Natural killer cell (primary cell): ENCODE data around the gene ANKRD31. TPM values are rescaled to one million over a fixed set of nuclear protein-coding genes. Genes with fewer than 3 reads are reported as not detected.
"Not testable (repeated sequence)": the region's sequence is repeated elsewhere in the genome, so short reads cannot be mapped to it uniquely, and the experiment has no call there.

ENCODE experiments used
- ATAC-seq, 3 donors: fragments of 150-1000 bp in 2 of 3; fragments of 200-7000 bp in 1 of 3; cut with Tn5 transposase; 1 replicate in 1 of 3; 2 replicates in 2 of 3; pipeline ENCODE4 v1.10.0; 2021; ENCODE audit warnings: mild to moderate bottlenecking in 2 of 3, moderate library complexity in 2 of 3
- DNase-seq, 2 donors: peaks; one replicate each; pipeline versions ENCODE4 v3.0.0 to v3.0.0-alpha.2; 2013 to 2021; ENCODE audit warnings: mixed read lengths in 1 of 2
- H3K27ac ChIP-seq: one replicate; pipeline ENCODE4 v1.5.1; 2013; ENCODE audit warnings: mild to moderate bottlenecking, low read length
- H3K27me3 ChIP-seq: one replicate; pipeline ENCODE4 v1.6.1; 2013; ENCODE audit warnings: low read length; ENCODE audit not compliant: control insufficient read depth, insufficient read depth
- H3K36me3 ChIP-seq: one replicate; pipeline ENCODE4 v1.6.1; 2013; ENCODE audit warnings: low read length; ENCODE audit not compliant: control insufficient read depth, insufficient read depth
- H3K4me1 ChIP-seq: one replicate; pipeline ENCODE4 v1.6.1; 2013; ENCODE audit warnings: low read length; ENCODE audit not compliant: control insufficient read depth, insufficient read depth
- H3K4me3 ChIP-seq: one replicate; pipeline ENCODE4 v1.5.1; 2013; ENCODE audit warnings: low read length
- H3K9me3 ChIP-seq: one replicate; pipeline ENCODE4 v1.6.1; 2013; ENCODE audit warnings: low read length; ENCODE audit not compliant: control insufficient read depth, insufficient read depth
- H3K27ac Mint-ChIP-seq, 2 donors: one replicate each; pipeline ENCODE4 v1.8.0; 2022; ENCODE audit warnings: mild to moderate bottlenecking in 2 of 2, mixed read lengths in 2 of 2, moderate library complexity in 1 of 2
- H3K27me3 Mint-ChIP-seq, 2 donors: one replicate each; pipeline ENCODE4 v1.8.0; 2022; ENCODE audit warnings: low read depth in 2 of 2, mixed read lengths in 2 of 2
- H3K36me3 Mint-ChIP-seq: one replicate; pipeline ENCODE4 v1.8.0; 2022; ENCODE audit warnings: mixed read lengths
- H3K4me1 Mint-ChIP-seq, 2 donors: one replicate each; pipeline ENCODE4 v1.8.0; 2022; ENCODE audit warnings: mixed read lengths in 2 of 2
- H3K4me3 Mint-ChIP-seq: one replicate; pipeline ENCODE4 v1.8.0; 2022; ENCODE audit warnings: mild to moderate bottlenecking, moderate library complexity, mixed read lengths
- H3K9me3 Mint-ChIP-seq, 2 donors: one replicate each; pipeline ENCODE4 v1.8.0; 2022; ENCODE audit warnings: mixed read lengths in 2 of 2
- WGBS: methylation state at CpG from one replicate; pipeline ENCODE4 v1.1.7; 2013; ENCODE audit warnings: missing lambda C conversion rate; ENCODE audit not compliant: insufficient coverage; 5-methylcytosine and 5-hydroxymethylcytosine counted together
- intact Hi-C: fragments of 100-400 bp; cut with micrococcal nuclease; formaldehyde crosslinking; loops from one replicate; pipeline ENCODE4 v1.14.2; 2022
- total RNA-seq, 4 donors: library from RNA; stranded (reverse); fragments of 120-200 nt in 1 of 4; gene quantifications; one replicate each; pipeline versions ENCODE4 v1.2.3 to v1.2.4, GENCODE V29; 2013 to 2022
- TF ChIP-seq, protein P1 (sequence below): fragments of 200-600 bp; IDR thresholded peaks from one replicate; pipeline ENCODE4 v1.8.0; 2022; ENCODE audit warnings: antibody characterized with exemption

Gene ANKRD31
- total RNA-seq, 3 donors from 2014 or later (not counting 1 experiment from before 2014, with no cell fraction given), result 0.09 to 0.15 (median 0.12) TPM

- H3K4me1 Mint-ChIP-seq, result no peaks in the 10 kb centered on the region
- TF ChIP-seq, protein P1, sequence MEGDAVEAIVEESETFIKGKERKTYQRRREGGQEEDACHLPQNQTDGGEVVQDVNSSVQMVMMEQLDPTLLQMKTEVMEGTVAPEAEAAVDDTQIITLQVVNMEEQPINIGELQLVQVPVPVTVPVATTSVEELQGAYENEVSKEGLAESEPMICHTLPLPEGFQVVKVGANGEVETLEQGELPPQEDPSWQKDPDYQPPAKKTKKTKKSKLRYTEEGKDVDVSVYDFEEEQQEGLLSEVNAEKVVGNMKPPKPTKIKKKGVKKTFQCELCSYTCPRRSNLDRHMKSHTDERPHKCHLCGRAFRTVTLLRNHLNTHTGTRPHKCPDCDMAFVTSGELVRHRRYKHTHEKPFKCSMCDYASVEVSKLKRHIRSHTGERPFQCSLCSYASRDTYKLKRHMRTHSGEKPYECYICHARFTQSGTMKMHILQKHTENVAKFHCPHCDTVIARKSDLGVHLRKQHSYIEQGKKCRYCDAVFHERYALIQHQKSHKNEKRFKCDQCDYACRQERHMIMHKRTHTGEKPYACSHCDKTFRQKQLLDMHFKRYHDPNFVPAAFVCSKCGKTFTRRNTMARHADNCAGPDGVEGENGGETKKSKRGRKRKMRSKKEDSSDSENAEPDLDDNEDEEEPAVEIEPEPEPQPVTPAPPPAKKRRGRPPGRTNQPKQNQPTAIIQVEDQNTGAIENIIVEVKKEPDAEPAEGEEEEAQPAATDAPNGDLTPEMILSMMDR, result no peak
- H3K4me3 Mint-ChIP-seq, result no peak overlapping the region
- intact Hi-C loops, result no loop called here
- Histone ChIP-seq H3K27me3 (no peaks in the 10 kb centered on the region), H3K4me1 (no peaks in the 10 kb centered on the region), H3K9me3 (no peaks in the 10 kb centered on the region), H3K4me3 (no peak overlapping the region), H3K27ac (no peak overlapping the region), H3K36me3 (no peaks in the 10 kb centered on the region)
- H3K27me3 Mint-ChIP-seq, result peaks cover 12 to 18% of the 10 kb centered on the region in 2 donors
- WGBS, result 64% methylated on average over 1 of the region's 1 CpG
- ATAC-seq (no peak), DNase-seq (no peak)
- H3K36me3 Mint-ChIP-seq, result no peaks in the 10 kb centered on the region
- no peaks in the 10 kb centered on the region for H3K9me3 Mint-ChIP-seq
- H3K27ac Mint-ChIP-seq, result no peak overlapping the region
Observed at GRCh38 chr5:75275147-75275546, 38.5 kb upstream of the ANKRD31 start.

DNA sequence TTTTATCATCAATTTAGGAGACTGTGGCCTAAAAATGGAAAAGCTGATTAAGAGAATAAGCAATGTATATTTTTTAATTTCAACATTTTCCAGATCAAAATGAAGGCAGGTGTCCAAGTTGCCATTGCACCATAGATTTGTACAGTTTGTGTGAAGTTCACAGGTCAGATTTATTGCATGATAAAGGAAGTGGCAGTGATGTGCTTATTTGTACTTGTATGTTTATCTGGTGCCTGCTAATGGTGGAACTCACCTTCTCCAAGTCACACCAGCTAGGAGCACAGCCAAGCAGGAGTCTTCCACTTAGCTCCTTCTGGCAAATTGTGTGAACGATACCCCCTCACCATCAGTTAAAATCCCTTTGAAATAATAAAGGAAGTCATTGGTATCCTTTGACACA lies 37.8 kb upstream of the ANKRD31 start:
- no peak for DNase-seq
- no peaks in the 10 kb centered on the region for H3K36me3 Mint-ChIP-seq
- Histone ChIP-seq H3K4me3 (no peak overlapping the region), H3K36me3 (no peaks in the 10 kb centered on the region), H3K27ac (no peak overlapping the region), H3K27me3 (no peaks in the 10 kb centered on the region), H3K9me3 (no peaks in the 10 kb centered on the region), H3K4me1 (no peaks in the 10 kb centered on the region)
- H3K9me3 Mint-ChIP-seq, result no peaks in the 10 kb centered on the region
- H3K27me3 Mint-ChIP-seq, result peaks cover 11 to 15% of the 10 kb centered on the region in 2 donors
- H3K27ac Mint-ChIP-seq, result no peak overlapping the region
- TF ChIP-seq, protein P1, result no peak
- WGBS, result 71% methylated on average over 1 of the region's 1 CpG
- ATAC-seq, result no peak
- intact Hi-C loops, result no loop called here
- no peak overlapping the region for H3K4me3 Mint-ChIP-seq
- no peaks in the 10 kb centered on the region for H3K4me1 Mint-ChIP-seq

GRCh38 chr5:75270605-75271004 lies 33.9 kb upstream of the ANKRD31 start:
- WGBS, result no CpG with 5 or more reads among the region's 31 CpGs
- H3K9me3 Mint-ChIP-seq, H3K27ac Mint-ChIP-seq, intact Hi-C loops, H3K27ac ChIP-seq, DNase-seq, H3K27me3 ChIP-seq, H3K4me3 Mint-ChIP-seq, ATAC-seq, H3K4me1 Mint-ChIP-seq, H3K9me3 ChIP-seq, H3K4me3 ChIP-seq, H3K36me3 Mint-ChIP-seq, H3K4me1 ChIP-seq, H3K36me3 ChIP-seq: not testable (repeated sequence)
- H3K27me3 Mint-ChIP-seq, result peaks cover 8 to 12% of the 10 kb centered on the region in 2 donors

GRCh38 chr5:75265731-75266130 lies 29.1 kb upstream of the ANKRD31 start:
- peak in 1 of 2 donors; percentile 69 for DNase-seq
- TF ChIP-seq, protein P1, result peak; percentile 47
- WGBS, result 90% methylated on average over 1 of the region's 2 CpGs
- Histone ChIP-seq H3K4me3 (no peak overlapping the region), H3K9me3 (no peaks in the 10 kb centered on the region), H3K36me3 (no peaks in the 10 kb centered on the region), H3K4me1 (no peaks in the 10 kb centered on the region), H3K27ac (no peak overlapping the region), H3K27me3 (no peaks in the 10 kb centered on the region)
- Mint-ChIP-seq H3K9me3 (no peaks in the 10 kb centered on the region), H3K27ac (no peak overlapping the region), H3K4me1 (no peaks in the 10 kb centered on the region), H3K27me3 (peaks cover 0 to 13% of the 10 kb centered on the region in 2 donors), H3K4me3 (no peak overlapping the region), H3K36me3 (no peaks in the 10 kb centered on the region)
- ATAC-seq, result peak in 1 of 3 donors; percentile 27
- intact Hi-C loops, result loop anchor here (5.0 to 10.0 kb wide), 3 partner anchors 221 to 1361 kb away; no protein-coding TSS in a partner anchor
